SU-DHL-6 (cell line): Measurements from ENCODE around the gene PKIB.

Experiments used
- H2AFZ ChIP-seq: fragments of 200-600 bp; sonication (generic); 2 replicates; pipeline ENCODE4 v1.6.1; 2014; ENCODE audit warnings: low read depth, mild to moderate bottlenecking, moderate library complexity, mixed read lengths, antibody characterized with exemption, low read length; ENCODE audit not compliant: severe bottlenecking
- H3F3A ChIP-seq: fragments of 200-600 bp; shearing (Covaris generic); 2 replicates; pipeline ENCODE4 v1.6.0; 2016; ENCODE audit warnings: antibody characterized with exemption, mild to moderate bottlenecking; ENCODE audit not compliant: insufficient read depth
- H3K27ac ChIP-seq: fragments of 200-600 bp; sonication (generic); 2 replicates; pipeline ENCODE4 v1.5.1; 2016; ENCODE audit warnings: low read depth, mild to moderate bottlenecking, low read length, moderate library complexity, mixed read lengths
- H3K27me3 ChIP-seq: fragments of 200-600 bp; sonication (generic), shearing (Covaris generic); 2 replicates; pipeline ENCODE4 v1.6.0; 2014; ENCODE audit warnings: mild to moderate bottlenecking, low read length
- H3K36me3 ChIP-seq: fragments of 200-600 bp; sonication (generic); 2 replicates; pipeline ENCODE4 v1.6.1; 2014; ENCODE audit warnings: mild to moderate bottlenecking, low read length, mixed read lengths
- H3K4me2 ChIP-seq: fragments of 300-600, 200-600 bp; shearing (Covaris generic), sonication (generic); 2 replicates; pipeline ENCODE4 v1.6.0; 2014; ENCODE audit warnings: low read length, low read depth, mild to moderate bottlenecking; ENCODE audit not compliant: poor library complexity, severe bottlenecking
- H3K4me3 ChIP-seq: fragments of 200-600 bp; sonication (generic); 2 replicates; pipeline ENCODE4 v1.5.1; 2014; ENCODE audit warnings: antibody characterized with exemption, low read length, mild to moderate bottlenecking, mixed read lengths; ENCODE audit not compliant: insufficient read depth, poor library complexity, severe bottlenecking
- H3K79me2 ChIP-seq: fragments of 200-600 bp; sonication (generic); 2 replicates; pipeline ENCODE4 v1.6.1; 2014; ENCODE audit warnings: mild to moderate bottlenecking, low read length, moderate library complexity; ENCODE audit not compliant: insufficient read depth
- H3K9ac ChIP-seq: fragments of 200-600 bp; sonication (generic); 2 replicates; pipeline ENCODE4 v1.7.0; 2014; ENCODE audit warnings: mild to moderate bottlenecking, low read length
- H3K9me2 ChIP-seq: fragments of 200-600 bp; sonication (generic); replicated peaks from 2 replicates; pipeline ENCODE4 v1.6.1; 2014; ENCODE audit warnings: low read length; ENCODE audit not compliant: insufficient read depth
- H3K9me3 ChIP-seq: fragments of 200-600 bp; sonication (generic); 2 replicates; pipeline ENCODE4 v1.6.1; 2014; ENCODE audit warnings: low read length, mixed read lengths; ENCODE audit not compliant: insufficient read depth
- H4K20me1 ChIP-seq: fragments of 200-600 bp; sonication (generic); 2 replicates; pipeline ENCODE4 v1.6.1; 2014; ENCODE audit warnings: low read depth, mild to moderate bottlenecking, antibody characterized with exemption, low read length, moderate library complexity, mixed read lengths
- CTCF ChIP-seq: fragments of 200-600 bp; sonication (generic); IDR thresholded peaks from one replicate; pipeline ENCODE4 v1.5.1; 2017; ENCODE audit warnings: antibody characterized with exemption, mild to moderate bottlenecking, low read length, moderate library complexity; ENCODE audit not compliant: insufficient read depth, poor library complexity, severe bottlenecking
- EZH2phosphoT487 ChIP-seq: fragments of 200-600 bp; sonication (generic), shearing (Covaris generic); conservative IDR thresholded peaks from 2 replicates; pipeline ENCODE4 v1.6.1; 2018; ENCODE audit warnings: mild to moderate bottlenecking, antibody characterized with exemption, low read length, moderate library complexity, mixed read lengths

The PKIB gene

GRCh38 chr6:122696079-122696478 lies 85.9 kb downstream of the PKIB start:
- no peaks in the 10 kb centered on the region for H3K36me3 ChIP-seq
- no peaks in the 10 kb centered on the region for H3K9me3 ChIP-seq
- H3K4me2 ChIP-seq = no peak overlapping the region
- no peaks in the 10 kb centered on the region for H3K79me2 ChIP-seq
- H4K20me1 ChIP-seq = no peaks in the 10 kb centered on the region
- no peak overlapping the region for H3K9ac ChIP-seq
- TF ChIP-seq EZH2phosphoT487 (no peak), CTCF (no peak)
- H3K27ac ChIP-seq = no peak overlapping the region
- H3K4me3 ChIP-seq = no peak overlapping the region
- H3F3A ChIP-seq = no peaks in the 10 kb centered on the region
- H3K27me3 ChIP-seq = no peaks in the 10 kb centered on the region
- H3K9me2 ChIP-seq = no peaks in the 10 kb centered on the region
- H2AFZ ChIP-seq = no peak overlapping the region

- no peak overlapping the region for H3K4me3 ChIP-seq
- no peak overlapping the region for H3K27ac ChIP-seq
- H3K4me2 ChIP-seq = no peak overlapping the region
- TF ChIP-seq CTCF (no peak), EZH2phosphoT487 (no peak)
- no peaks in the 10 kb centered on the region for H3K9me2 ChIP-seq
- no peaks in the 10 kb centered on the region for H3F3A ChIP-seq
- H2AFZ ChIP-seq = no peak overlapping the region
- no peak overlapping the region for H3K9ac ChIP-seq
- H3K9me3 ChIP-seq = no peaks in the 10 kb centered on the region
- H3K36me3 ChIP-seq = no peaks in the 10 kb centered on the region
- no peaks in the 10 kb centered on the region for H4K20me1 ChIP-seq
- H3K27me3 ChIP-seq = no peaks in the 10 kb centered on the region
- no peaks in the 10 kb centered on the region for H3K79me2 ChIP-seq
Measured at GRCh38 chr6:122696853-122697252, 86.6 kb downstream of the PKIB start.

- H3K4me2 ChIP-seq = no peak overlapping the region
- no peaks in the 10 kb centered on the region for H3F3A ChIP-seq
- no peak overlapping the region for H3K27ac ChIP-seq
- no peak for TF ChIP-seq CTCF
- TF ChIP-seq EZH2phosphoT487 = no peak
- H3K9me3 ChIP-seq = no peaks in the 10 kb centered on the region
- no peak overlapping the region for H3K4me3 ChIP-seq
- H3K9ac ChIP-seq = no peak overlapping the region
- H4K20me1 ChIP-seq = no peaks in the 10 kb centered on the region
- H3K79me2 ChIP-seq = no peaks in the 10 kb centered on the region
- no peak overlapping the region for H2AFZ ChIP-seq
- no peaks in the 10 kb centered on the region for H3K36me3 ChIP-seq
- no peaks in the 10 kb centered on the region for H3K27me3 ChIP-seq
- H3K9me2 ChIP-seq = no peaks in the 10 kb centered on the region
Measured at GRCh38 chr6:122697458-122697857, 87.3 kb downstream of the PKIB start.
